ENCODE data around the gene BUB1B.

The BUB1B gene

DNA sequence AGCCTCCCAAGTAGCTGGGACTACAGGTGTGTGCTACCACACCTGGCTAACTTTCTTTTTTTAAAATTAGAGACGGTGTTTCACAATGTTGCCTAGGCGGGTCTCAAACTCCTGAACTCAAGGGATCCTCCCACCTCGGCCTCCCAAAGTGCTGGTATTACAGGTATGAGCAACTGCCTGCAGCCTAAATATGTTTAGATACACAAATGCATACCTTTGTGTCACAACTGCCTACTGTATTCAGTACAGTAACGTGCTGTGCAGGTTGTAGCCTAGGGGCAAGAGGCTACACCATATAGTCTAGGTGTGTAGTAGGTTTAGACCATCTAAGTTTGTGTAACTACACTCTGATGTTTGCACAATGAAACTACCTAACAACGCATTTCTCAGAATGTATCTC lies 68.4 kb downstream of the BUB1B start:
- Histone ChIP-seq H3K4me1 (ENCODE audit: low read length) (peaks cover 6% of the 10 kb centered on the region), H3K9me3 (ENCODE audit: insufficient read depth, low read length) (no peaks in the 10 kb centered on the region), H3K27ac (ENCODE audit: low read length) (no peak overlapping the region), H3K4me3 (ENCODE audit: low read length) (no peak overlapping the region), H3K4me2 (ENCODE audit: low read length) (no peak overlapping the region), H3K27me3 (ENCODE audit: low read depth, low read length) (no peaks in the 10 kb centered on the region), H3K79me2 (ENCODE audit: low read length) (no peaks in the 10 kb centered on the region), H2AFZ (ENCODE audit: low read depth, low read length) (no peak overlapping the region), H4K20me1 (ENCODE audit: insufficient read depth, low read length) (peaks cover 4% of the 10 kb centered on the region; the same call in 1 of the 2 replicates), H3K9ac (ENCODE audit: low read length) (no peak overlapping the region), H3K36me3 (replicated peaks; ENCODE audit: low read depth, low read length) (peaks cover 59% of the 10 kb centered on the region)
- no peak for TF ChIP-seq EZH2phosphoT487 (IDR thresholded peaks at IDR 0.05; ENCODE audit: low read depth)
- TF ChIP-seq, protein P1, sequence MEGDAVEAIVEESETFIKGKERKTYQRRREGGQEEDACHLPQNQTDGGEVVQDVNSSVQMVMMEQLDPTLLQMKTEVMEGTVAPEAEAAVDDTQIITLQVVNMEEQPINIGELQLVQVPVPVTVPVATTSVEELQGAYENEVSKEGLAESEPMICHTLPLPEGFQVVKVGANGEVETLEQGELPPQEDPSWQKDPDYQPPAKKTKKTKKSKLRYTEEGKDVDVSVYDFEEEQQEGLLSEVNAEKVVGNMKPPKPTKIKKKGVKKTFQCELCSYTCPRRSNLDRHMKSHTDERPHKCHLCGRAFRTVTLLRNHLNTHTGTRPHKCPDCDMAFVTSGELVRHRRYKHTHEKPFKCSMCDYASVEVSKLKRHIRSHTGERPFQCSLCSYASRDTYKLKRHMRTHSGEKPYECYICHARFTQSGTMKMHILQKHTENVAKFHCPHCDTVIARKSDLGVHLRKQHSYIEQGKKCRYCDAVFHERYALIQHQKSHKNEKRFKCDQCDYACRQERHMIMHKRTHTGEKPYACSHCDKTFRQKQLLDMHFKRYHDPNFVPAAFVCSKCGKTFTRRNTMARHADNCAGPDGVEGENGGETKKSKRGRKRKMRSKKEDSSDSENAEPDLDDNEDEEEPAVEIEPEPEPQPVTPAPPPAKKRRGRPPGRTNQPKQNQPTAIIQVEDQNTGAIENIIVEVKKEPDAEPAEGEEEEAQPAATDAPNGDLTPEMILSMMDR (IDR thresholded peaks at IDR 0.05; ENCODE audit: low read depth, low read length), result no peak

DNA sequence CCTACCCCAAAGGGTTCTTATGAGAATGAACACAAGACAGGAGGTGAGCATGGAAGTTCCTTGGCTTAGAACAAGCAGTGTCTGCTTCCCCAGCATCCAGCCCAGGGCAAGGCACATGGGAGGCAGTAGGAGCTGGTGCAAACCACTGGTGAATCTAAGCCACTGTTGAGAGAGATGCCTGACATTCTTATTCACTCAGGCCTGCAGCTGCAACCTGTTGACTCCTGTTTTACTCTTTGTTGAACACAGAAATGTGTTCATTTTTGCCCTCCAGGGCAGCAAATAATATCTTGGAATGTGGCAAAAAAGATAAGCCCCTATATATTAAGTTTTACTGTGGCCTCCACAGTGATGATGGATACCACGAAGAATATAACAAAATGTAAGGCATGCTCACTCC lies 69.1 kb downstream of the BUB1B start:
- Histone ChIP-seq H3K4me2 (ENCODE audit: low read length) (no peak overlapping the region), H3K4me3 (ENCODE audit: low read length) (no peak overlapping the region), H3K4me1 (ENCODE audit: low read length) (peaks cover 13% of the 10 kb centered on the region), H3K9ac (ENCODE audit: low read length) (no peak overlapping the region), H4K20me1 (ENCODE audit: insufficient read depth, low read length) (peaks cover 4% of the 10 kb centered on the region; the same call in 1 of the 2 replicates), H3K36me3 (replicated peaks; ENCODE audit: low read depth, low read length) (peaks cover 56% of the 10 kb centered on the region), H3K27me3 (ENCODE audit: low read depth, low read length) (no peaks in the 10 kb centered on the region), H3K27ac (ENCODE audit: low read length) (no peak overlapping the region), H3K9me3 (ENCODE audit: insufficient read depth, low read length) (no peaks in the 10 kb centered on the region), H3K79me2 (ENCODE audit: low read length) (no peaks in the 10 kb centered on the region), H2AFZ (ENCODE audit: low read depth, low read length) (no peak overlapping the region)
- no peak for TF ChIP-seq EZH2phosphoT487 (IDR thresholded peaks at IDR 0.05; ENCODE audit: low read depth)
- TF ChIP-seq, protein P1 (IDR thresholded peaks at IDR 0.05; ENCODE audit: low read depth, low read length), result no peak

- Histone ChIP-seq H3K79me2 (ENCODE audit: low read length) (no peaks in the 10 kb centered on the region), H3K4me1 (ENCODE audit: low read length) (peaks cover 14% of the 10 kb centered on the region), H3K4me2 (ENCODE audit: low read length) (no peak overlapping the region), H4K20me1 (ENCODE audit: insufficient read depth, low read length) (no peaks in the 10 kb centered on the region), H3K9me3 (ENCODE audit: insufficient read depth, low read length) (no peaks in the 10 kb centered on the region), H3K4me3 (ENCODE audit: low read length) (no peak overlapping the region), H3K27ac (ENCODE audit: low read length) (no peak overlapping the region), H3K36me3 (replicated peaks; ENCODE audit: low read depth, low read length) (peaks cover 44% of the 10 kb centered on the region), H3K27me3 (ENCODE audit: low read depth, low read length) (no peaks in the 10 kb centered on the region), H2AFZ (ENCODE audit: low read depth, low read length) (no peak overlapping the region), H3K9ac (ENCODE audit: low read length) (no peak overlapping the region)
- TF ChIP-seq, protein P1 (IDR thresholded peaks at IDR 0.05; ENCODE audit: low read depth, low read length), result no peak
- no peak for TF ChIP-seq EZH2phosphoT487 (IDR thresholded peaks at IDR 0.05; ENCODE audit: low read depth)
Measured at GRCh38 chr15:40232625-40233070, 71.8 kb downstream of the BUB1B start.

GRCh38 chr15:40233727-40234577 lies 73.1 kb downstream of the BUB1B start:
- Histone ChIP-seq H3K4me2 (ENCODE audit: low read length) (no peak overlapping the region), H3K9ac (ENCODE audit: low read length) (no peak overlapping the region), H3K4me1 (ENCODE audit: low read length) (peaks cover 19% of the 10 kb centered on the region), H3K4me3 (ENCODE audit: low read length) (no peak overlapping the region), H3K36me3 (replicated peaks; ENCODE audit: low read depth, low read length) (peaks cover 34% of the 10 kb centered on the region), H3K9me3 (ENCODE audit: insufficient read depth, low read length) (no peaks in the 10 kb centered on the region), H2AFZ (ENCODE audit: low read depth, low read length) (no peak overlapping the region), H3K27me3 (ENCODE audit: low read depth, low read length) (no peaks in the 10 kb centered on the region), H3K79me2 (ENCODE audit: low read length) (no peaks in the 10 kb centered on the region), H3K27ac (ENCODE audit: low read length) (no peak overlapping the region), H4K20me1 (ENCODE audit: insufficient read depth, low read length) (no peaks in the 10 kb centered on the region)
- TF ChIP-seq, protein P1 (IDR thresholded peaks at IDR 0.05; ENCODE audit: low read depth, low read length), result no peak
- TF ChIP-seq EZH2phosphoT487 (IDR thresholded peaks at IDR 0.05; ENCODE audit: low read depth), result no peak
